Measurements from ENCODE around the gene VPS9D1. TPM values are rescaled to one million over a fixed set of nuclear protein-coding genes. Genes with fewer than 3 reads are reported as not detected.

VPS9D1 gene
- total and polyA plus RNA-seq, 11 donors, result 7.3 to 20.2 (median 11.0) TPM

- H3K27ac ChIP-seq, result no peak overlapping the region
- intact Hi-C loops (cut with DNase I), result no loop called here
- H3K36me3 ChIP-seq, result peaks cover 0 to 42% (median 21%) of the 10 kb centered on the region in 9 donors
- H3K4me3 ChIP-seq, result no peak overlapping the region
- DNase-seq (peak in 1 of 5 donors; percentile 29), ATAC-seq (no peak)
- no peaks in the 10 kb centered on the region for H3K27me3 ChIP-seq
- WGBS, 4 donors, result 84 to 92% (median 87%) methylated on average over 8 to 32 of the region's 32 CpGs
- no peaks in the 10 kb centered on the region for H3K9me3 ChIP-seq
- TF ChIP-seq POLR2A (IDR thresholded peaks at IDR 0.05) (no peak), CTCF (IDR thresholded peaks at IDR 0.05) (no peak)
- H3K4me1 ChIP-seq, result peaks cover 6 to 27% (median 21%) of the 10 kb centered on the region in 12 donors
Measured at GRCh38 chr16:89697616-89698331, 22.9 kb downstream of the VPS9D1 start.

- H3K27ac ChIP-seq, result no peak overlapping the region
Measured at GRCh38 chr16:89697161-89697615, 23.5 kb downstream of the VPS9D1 start.

GRCh38 chr16:89696670-89697128 lies 24.0 kb downstream of the VPS9D1 start:
- 75 to 83% (median 78%) methylated on average over 7 to 18 of the region's 18 CpGs for WGBS, 4 donors
- TF ChIP-seq CTCF (IDR thresholded peaks at IDR 0.05) (no peak), POLR2A (IDR thresholded peaks at IDR 0.05) (no peak)
- no peak overlapping the region for H3K4me3 ChIP-seq
- H3K4me1 ChIP-seq, result peaks cover 6 to 26% (median 17%) of the 10 kb centered on the region in 12 donors
- no peak for DNase-seq
- no peaks in the 10 kb centered on the region for H3K27me3 ChIP-seq
- H3K9me3 ChIP-seq, result no peaks in the 10 kb centered on the region
- ATAC-seq, result no peak
- no peak overlapping the region for H3K27ac ChIP-seq
- intact Hi-C loops (cut with DNase I), result no loop called here
- H3K36me3 ChIP-seq, result peaks cover 0 to 51% (median 31%) of the 10 kb centered on the region in 9 donors

More at GRCh38 chr16:89697161-89697615, 23.5 kb downstream of the VPS9D1 start:
- TF ChIP-seq CTCF (IDR thresholded peaks at IDR 0.05) (no peak), POLR2A (IDR thresholded peaks at IDR 0.05) (no peak)
- H3K4me3 ChIP-seq, result no peak overlapping the region
- intact Hi-C loops (cut with DNase I), result no loop called here
- no peaks in the 10 kb centered on the region for H3K9me3 ChIP-seq
- WGBS, 4 donors, result 93 to 100% (median 94%) methylated on average over 1 to 19 of the region's 19 CpGs
- peaks cover 6 to 26% (median 21%) of the 10 kb centered on the region in 12 donors for H3K4me1 ChIP-seq
- DNase-seq (peak in 1 of 5 donors; percentile 32), ATAC-seq (no peak)
- peaks cover 0 to 46% (median 26%) of the 10 kb centered on the region in 9 donors for H3K36me3 ChIP-seq
- H3K27me3 ChIP-seq, result no peaks in the 10 kb centered on the region

GRCh38 chr16:89695875-89696669 lies 24.6 kb downstream of the VPS9D1 start:
- intact Hi-C loops (cut with DNase I), result no loop called here
- no peak for ATAC-seq
- WGBS, 4 donors, result 84 to 94% (median 85%) methylated on average over 15 to 25 of the region's 25 CpGs
- no peak for DNase-seq
- H3K9me3 ChIP-seq, result no peaks in the 10 kb centered on the region
- TF ChIP-seq POLR2A (IDR thresholded peaks at IDR 0.05) (no peak), CTCF (IDR thresholded peaks at IDR 0.05) (no peak)
- H3K27ac ChIP-seq, result no peak overlapping the region
- H3K36me3 ChIP-seq, result peaks cover 0 to 57% (median 38%) of the 10 kb centered on the region in 9 donors
- peaks cover 6 to 26% (median 15%) of the 10 kb centered on the region in 12 donors for H3K4me1 ChIP-seq
- H3K4me3 ChIP-seq, result no peak overlapping the region
- no peaks in the 10 kb centered on the region for H3K27me3 ChIP-seq
